Lower leg skin (tissue), 3 donors: Measurements from ENCODE around the gene SLC66A1.

Experiments used
- POLR2A ChIP-seq, 2 donors: fragments of 450-650 bp; IDR thresholded peaks; one replicate each; pipeline ENCODE4 v1.6.1; 2016 to 2017; ENCODE audit warnings: antibody characterized with exemption in 2 of 2, mild to moderate bottlenecking in 1 of 2, moderate library complexity in 1 of 2
- TF ChIP-seq, protein P1 (sequence below), 3 donors: fragments of 450-650 bp; IDR thresholded peaks; one replicate each; pipeline ENCODE4 v1.5.1; 2016; ENCODE audit warnings: antibody characterized with exemption in 3 of 3, mild to moderate bottlenecking in 3 of 3, moderate library complexity in 2 of 3

GRCh38 chr1:19347533-19348172, 35.5 kb downstream of the SLC66A1 start:
- TF ChIP-seq, protein P1, sequence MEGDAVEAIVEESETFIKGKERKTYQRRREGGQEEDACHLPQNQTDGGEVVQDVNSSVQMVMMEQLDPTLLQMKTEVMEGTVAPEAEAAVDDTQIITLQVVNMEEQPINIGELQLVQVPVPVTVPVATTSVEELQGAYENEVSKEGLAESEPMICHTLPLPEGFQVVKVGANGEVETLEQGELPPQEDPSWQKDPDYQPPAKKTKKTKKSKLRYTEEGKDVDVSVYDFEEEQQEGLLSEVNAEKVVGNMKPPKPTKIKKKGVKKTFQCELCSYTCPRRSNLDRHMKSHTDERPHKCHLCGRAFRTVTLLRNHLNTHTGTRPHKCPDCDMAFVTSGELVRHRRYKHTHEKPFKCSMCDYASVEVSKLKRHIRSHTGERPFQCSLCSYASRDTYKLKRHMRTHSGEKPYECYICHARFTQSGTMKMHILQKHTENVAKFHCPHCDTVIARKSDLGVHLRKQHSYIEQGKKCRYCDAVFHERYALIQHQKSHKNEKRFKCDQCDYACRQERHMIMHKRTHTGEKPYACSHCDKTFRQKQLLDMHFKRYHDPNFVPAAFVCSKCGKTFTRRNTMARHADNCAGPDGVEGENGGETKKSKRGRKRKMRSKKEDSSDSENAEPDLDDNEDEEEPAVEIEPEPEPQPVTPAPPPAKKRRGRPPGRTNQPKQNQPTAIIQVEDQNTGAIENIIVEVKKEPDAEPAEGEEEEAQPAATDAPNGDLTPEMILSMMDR (IDR thresholded peaks at IDR 0.05) = no peak
- no peak for TF ChIP-seq POLR2A (IDR thresholded peaks at IDR 0.05)
